ENCODE results near the gene TMX3.

TMX3 gene

GRCh38 chr18:68728081-68728700, 13.3 kb upstream of the TMX3 start:
- H3K27ac ChIP-seq: no peak overlapping the region
- TF ChIP-seq CTCF (conservative IDR thresholded peaks at IDR 0.05; ENCODE audit: low read depth): no peak
- no peak for DNase-seq (ENCODE audit: low spot score)
- CTCF ChIA-PET: no interaction called here
- POLR2A ChIA-PET (ENCODE audit: low non-redundant PET): no interaction called here

GRCh38 chr18:68727506-68727905, 12.6 kb upstream of the TMX3 start:
- ChIA-PET POLR2A (ENCODE audit: low non-redundant PET) (no interaction called here), CTCF (no interaction called here)
- no peak for TF ChIP-seq CTCF (conservative IDR thresholded peaks at IDR 0.05; ENCODE audit: low read depth)
- no peak for DNase-seq (ENCODE audit: low spot score)
- no peak overlapping the region for H3K27ac ChIP-seq

GRCh38 chr18:68725346-68725745, 10.4 kb upstream of the TMX3 start:
- no peak overlapping the region for H3K27ac ChIP-seq
- DNase-seq (ENCODE audit: low spot score): no peak
- no peak for TF ChIP-seq CTCF (conservative IDR thresholded peaks at IDR 0.05; ENCODE audit: low read depth)
- ChIA-PET CTCF (no interaction called here), POLR2A (ENCODE audit: low non-redundant PET) (no interaction called here)

GRCh38 chr18:68724021-68724420, 9.1 kb upstream of the TMX3 start:
- CTCF ChIA-PET: no interaction called here
- no peak for TF ChIP-seq CTCF (conservative IDR thresholded peaks at IDR 0.05; ENCODE audit: low read depth)
- POLR2A ChIA-PET (ENCODE audit: low non-redundant PET): no interaction called here

GRCh38 chr18:68723539-68723938, 8.6 kb upstream of the TMX3 start:
- TF ChIP-seq CTCF (conservative IDR thresholded peaks at IDR 0.05; ENCODE audit: low read depth): no peak
- DNase-seq (ENCODE audit: low spot score): no peak
- ChIA-PET POLR2A (ENCODE audit: low non-redundant PET) (no interaction called here), CTCF (no interaction called here)
- no peak overlapping the region for H3K27ac ChIP-seq

More at GRCh38 chr18:68724021-68724420, 9.1 kb upstream of the TMX3 start:
- no peak for DNase-seq (ENCODE audit: low spot score)
- H3K27ac ChIP-seq: no peak overlapping the region

GRCh38 chr18:68722821-68723220, 7.9 kb upstream of the TMX3 start:
- H3K27ac ChIP-seq: no peak overlapping the region
- POLR2A ChIA-PET (ENCODE audit: low non-redundant PET): no interaction called here
- DNase-seq (ENCODE audit: low spot score): no peak
- CTCF ChIA-PET: no interaction called here
- no peak for TF ChIP-seq CTCF (conservative IDR thresholded peaks at IDR 0.05; ENCODE audit: low read depth)

All from RWPE1 (cell line).